ENCODE data around the gene SLC7A10.
"Not testable (repeated sequence)": the region's sequence is repeated elsewhere in the genome, so short reads cannot be mapped to it uniquely, and the experiment has no call there.

The SLC7A10 gene

DNA sequence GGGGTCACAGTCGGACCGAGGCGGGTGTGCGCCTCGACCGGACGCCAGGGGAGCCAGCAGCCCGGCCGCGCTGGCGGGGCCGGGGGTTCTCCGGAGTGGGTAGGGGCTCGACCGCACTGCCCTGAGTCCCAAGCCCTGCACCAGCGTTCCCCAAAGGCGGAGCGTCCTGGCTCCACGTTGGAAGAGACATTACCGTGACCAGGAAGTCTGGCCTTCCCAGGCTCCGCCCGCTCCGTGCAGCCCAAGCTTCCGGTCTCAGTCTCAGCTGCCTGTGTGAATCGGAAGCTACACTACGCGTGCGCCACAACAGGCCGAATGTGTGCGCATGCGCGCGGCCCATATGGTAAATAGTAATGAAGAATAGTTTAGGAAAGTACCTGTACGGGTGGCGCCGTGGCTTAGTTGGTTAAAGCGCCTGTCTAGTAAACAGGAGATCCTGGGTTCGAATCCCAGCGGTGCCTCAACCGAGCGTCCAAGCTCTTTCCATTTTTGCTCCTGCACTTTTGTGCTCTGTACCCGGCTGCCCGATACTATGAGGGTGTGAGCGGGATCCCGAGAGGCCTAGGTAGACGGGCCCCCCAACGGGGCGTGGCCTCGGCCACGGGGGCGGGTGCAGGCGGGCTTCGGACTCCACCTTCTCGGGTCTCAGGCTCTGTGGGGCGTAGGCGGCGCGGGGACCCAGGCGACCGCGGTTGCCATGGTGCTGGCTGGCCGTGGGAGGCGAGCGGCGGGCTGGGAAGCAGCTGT is 48.8 kb downstream of the SLC7A10 start:
- peak; percentile 98 for DNase-seq (ENCODE audit: low read depth in 2 of 2)

DNA sequence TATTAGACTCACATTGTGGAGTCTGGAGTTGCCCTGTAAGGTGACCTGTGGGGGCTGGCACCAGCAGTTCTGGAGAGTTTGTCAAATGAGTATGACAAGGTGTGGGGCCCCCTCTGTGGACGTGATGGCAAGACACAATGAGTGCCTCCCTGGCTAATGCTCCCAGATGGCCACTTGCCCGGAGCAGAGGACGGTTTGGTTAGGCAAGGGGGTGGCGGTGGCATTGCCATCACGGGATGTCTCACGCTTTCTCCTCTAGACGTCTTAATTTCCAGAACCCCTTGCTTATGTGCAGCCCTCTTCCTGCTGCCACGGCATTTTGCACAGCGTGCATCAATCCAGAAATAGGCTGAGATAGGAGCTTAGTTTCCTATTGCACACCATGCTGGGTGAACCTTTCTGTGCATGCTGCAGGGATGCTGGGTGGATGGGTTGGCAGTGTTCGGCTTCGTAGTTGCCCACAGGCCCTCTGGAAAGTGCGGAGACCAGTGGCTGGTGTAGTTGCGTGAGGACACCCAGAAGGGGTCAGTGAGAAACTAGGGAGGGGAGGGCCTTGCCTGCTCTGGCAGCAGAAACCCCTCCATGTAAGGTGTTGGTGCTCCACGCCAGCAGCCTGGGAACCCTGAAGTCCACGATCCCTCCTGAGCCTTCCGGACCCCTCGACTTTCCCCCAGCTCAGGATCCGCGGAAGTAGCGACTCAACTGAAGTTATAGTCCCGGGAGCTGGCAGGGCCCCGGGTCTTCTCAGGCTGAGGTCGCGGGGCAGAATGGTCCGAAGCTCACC is 49.6 kb downstream of the SLC7A10 start:
- DNase-seq (ENCODE audit: low read depth in 2 of 2), result no peak

DNA sequence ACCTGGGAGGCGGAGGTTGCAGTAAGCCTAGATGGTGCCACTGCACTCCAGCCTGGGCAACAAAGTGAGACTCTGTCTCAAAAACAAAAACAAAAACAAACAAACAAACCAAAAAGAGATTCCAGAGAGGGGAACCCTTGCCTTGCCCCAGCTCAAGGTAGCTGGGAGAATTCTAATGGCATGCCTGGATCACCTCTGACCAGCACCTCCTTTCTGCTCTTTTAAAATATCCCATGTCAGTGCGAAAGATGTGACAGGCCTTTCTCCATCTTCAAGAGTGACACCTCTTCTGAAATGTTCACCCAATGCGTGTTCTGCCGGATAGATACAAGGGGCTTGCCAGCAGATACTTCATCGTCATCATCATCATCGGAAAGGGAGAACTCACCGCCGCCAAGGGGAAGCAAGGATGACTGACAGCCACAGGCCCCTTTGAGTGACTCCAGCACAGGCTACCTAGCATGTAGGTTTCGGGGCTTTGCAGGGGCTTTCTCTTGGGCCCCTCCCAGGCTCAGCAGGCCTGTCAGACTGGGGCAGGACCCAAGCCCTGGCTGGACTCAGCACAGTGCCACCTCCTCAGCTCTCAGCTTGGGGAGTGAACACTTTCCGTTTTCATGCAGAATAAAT is 50.4 kb downstream of the SLC7A10 start:
- DNase-seq (ENCODE audit: low read depth in 2 of 2), result no peak

DNA sequence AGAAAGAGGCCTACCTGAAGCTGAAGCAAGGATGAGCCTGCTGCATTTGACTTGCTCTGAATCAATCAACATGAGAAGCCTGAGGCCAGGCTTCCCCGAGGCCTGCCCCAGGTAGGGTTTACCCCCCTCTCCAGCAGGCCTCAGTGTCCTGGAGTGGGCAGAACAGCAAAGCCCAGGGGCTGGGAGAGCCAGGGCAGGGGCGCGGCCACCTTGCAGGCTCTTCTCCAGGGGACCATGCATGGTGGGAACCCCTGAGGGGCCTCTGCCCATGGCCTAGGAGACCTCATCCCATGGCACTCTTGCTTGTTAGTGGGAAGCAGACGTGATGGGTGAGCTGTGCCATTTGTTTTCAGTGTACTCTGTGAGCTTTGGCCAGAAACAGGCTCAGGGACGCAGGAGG is 51.5 kb downstream of the SLC7A10 start:
- no peak for DNase-seq (ENCODE audit: low read depth in 2 of 2)

DNA sequence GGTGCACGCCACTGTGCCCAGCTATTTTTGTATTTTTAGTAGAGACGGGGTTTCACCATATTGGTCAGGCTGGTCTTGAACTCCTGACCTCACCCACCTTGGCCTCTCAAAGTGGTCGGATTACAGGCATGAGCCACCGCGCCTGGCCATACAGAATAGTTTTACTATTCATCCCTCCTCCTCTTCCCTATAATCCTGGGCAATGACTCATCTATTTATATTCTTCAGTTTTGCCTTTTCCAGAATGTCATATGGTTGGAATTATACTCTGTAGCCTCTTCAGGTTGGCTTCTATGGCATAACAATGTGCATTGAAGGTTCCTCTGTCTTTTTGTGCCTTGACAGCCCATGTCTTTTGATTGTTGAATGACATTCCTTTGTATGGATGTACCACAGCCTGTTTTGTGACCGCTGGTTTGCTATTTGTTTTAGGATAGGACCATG is 53.7 kb downstream of the SLC7A10 start:
- peak in 1 of 2 experiments; percentile 26 for DNase-seq (ENCODE audit: low read depth in 2 of 2)

DNA sequence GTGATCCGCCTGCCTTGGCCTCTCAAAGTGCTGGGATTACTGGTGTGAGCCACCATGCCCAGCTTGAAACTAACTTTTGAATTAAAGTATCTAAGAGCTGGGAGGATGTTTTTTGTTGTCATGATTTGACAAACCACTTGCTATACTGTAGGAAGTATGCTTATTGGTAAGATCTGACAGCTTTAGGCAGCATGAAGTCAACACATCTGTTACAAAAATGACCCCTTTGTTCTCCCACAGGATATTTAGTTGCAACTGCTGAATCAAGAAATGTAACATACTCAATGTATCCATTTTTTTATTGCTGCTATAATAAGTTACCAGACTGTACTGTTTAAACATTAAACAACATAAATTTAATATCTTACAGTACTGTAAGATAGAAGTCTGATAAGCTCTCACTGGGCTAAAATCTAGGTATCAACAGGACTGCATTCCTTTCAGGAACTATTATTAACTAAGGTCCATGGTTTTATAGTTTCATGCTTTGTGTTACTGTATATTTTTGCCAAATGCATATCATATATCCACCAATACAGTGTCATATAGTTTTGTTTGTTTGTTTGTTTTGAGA is 54.3 kb downstream of the SLC7A10 start:
- DNase-seq (ENCODE audit: low read depth in 2 of 2), result no peak

DNA sequence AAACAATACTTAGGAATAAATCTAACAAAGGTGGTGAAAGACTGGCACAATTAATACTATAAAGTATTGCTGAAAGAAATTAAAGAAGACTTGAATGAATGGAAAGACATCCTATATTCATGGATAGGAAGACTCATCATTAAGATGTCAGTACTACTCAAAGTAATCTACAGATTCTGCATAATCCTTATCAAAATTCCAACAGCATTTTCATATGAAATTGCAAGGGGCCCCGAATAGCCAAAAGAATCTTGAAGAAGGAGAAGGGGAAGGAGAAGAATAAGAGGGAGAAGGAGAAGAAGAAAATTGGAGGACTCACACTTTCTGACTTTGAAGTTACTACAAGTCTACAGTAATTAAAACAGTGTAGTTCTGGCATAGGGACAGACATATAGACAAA is 57.1 kb downstream of the SLC7A10 start:
- DNase-seq (ENCODE audit: low read depth in 2 of 2), result no peak

DNA sequence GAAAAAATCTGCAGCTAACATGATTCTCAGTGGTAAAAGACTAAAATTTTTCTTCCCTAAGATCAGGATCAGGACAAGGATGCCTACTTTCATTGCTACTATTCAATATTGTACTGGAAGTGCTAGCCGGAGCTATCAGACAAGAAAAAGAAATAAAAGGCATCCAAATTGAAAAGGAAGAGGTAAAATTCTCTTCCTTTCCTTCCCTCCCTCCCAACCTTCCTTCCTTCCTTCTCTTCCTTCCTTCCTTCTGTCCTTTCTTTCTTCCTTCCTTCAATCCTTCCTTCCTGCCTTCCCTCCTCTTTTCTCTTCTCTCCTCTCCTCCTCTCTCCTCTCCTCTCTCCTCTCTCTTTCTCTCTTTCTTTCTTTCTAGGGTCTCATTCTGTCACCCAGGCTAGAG is 58.2 kb downstream of the SLC7A10 start:
- no peak for DNase-seq (ENCODE audit: low read depth in 2 of 2)

DNA sequence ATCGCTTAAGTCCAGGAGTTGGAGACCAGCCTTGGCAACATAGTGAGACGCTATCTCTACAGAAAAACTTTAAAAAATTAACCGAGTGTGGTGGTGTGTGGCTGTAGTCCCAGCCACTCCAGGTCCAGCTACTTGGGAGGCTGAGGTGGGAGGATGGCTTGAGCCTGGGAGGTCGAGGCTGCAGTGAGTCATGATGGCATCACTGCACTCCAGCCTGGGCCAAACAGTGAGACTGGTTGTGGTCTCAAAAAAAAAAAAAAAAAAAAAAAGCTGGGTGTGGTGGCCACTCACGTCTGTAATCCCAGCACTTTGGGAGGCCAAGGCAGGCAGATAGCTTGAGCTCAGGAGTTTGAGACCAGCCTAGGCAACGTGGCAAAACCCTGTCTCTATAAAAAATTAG is 59.6 kb downstream of the SLC7A10 start:
- DNase-seq (ENCODE audit: low read depth in 2 of 2), result not testable (repeated sequence)

DNA sequence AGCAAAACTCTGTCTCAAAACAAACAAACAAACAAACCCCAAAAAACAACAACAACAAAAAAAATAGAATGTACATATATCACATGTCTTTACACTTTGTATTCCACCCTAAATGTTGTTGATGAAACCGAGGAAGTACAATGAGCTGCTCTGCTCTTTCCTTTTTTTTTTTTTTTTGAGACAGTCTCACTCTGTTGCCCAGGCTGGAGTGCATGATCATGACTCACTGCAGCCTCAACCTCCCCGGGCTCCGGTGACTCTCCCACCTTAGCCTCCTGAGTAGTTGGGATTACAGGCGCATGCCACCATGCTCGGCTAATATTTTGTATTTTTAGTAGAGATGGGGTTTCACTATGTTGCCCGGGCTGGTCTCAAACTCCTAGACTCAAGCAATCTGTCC is 62.2 kb downstream of the SLC7A10 start:
- DNase-seq (ENCODE audit: low read depth in 2 of 2), result no peak

DNA sequence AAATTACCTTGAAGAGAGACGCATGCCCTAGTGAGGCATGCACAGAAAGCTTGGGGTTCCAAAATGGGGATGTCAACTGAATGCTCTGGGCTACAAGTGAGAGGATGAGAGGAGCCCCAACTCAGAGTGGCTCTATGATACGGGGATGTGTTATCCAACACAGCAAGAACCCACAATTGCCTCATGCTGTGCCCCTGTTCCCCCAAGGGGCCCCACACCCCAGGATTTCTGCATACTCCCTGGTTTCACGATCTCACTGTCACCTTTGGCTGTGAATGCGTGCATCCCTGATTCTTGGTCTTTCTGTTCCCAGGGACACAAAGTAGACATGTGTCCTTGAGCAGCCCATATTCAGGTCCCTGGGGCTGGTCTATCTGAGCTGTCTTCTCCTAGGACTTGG is 64.4 kb downstream of the SLC7A10 start:
- DNase-seq (ENCODE audit: low read depth in 2 of 2), result no peak

DNA sequence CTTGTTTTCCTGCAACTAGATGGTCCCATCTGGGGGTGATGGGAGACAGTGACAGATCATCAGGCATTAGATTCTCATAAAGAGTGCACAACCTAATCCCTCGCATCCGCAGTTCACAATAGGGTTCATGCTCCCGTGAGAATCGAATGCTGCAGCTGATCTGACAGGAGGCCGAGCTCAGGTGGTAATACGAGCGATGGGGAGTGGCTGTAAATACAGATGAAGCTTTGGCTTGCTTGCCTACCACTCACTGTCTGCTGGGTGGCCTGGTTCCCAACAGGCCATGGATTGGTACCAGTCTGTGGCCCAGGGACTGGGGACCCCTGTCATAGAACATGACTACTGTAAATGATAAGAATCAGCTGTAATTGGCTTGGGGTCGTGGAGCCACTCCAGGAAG is 65.8 kb downstream of the SLC7A10 start:
- DNase-seq (ENCODE audit: low read depth in 2 of 2), result no peak

DNA sequence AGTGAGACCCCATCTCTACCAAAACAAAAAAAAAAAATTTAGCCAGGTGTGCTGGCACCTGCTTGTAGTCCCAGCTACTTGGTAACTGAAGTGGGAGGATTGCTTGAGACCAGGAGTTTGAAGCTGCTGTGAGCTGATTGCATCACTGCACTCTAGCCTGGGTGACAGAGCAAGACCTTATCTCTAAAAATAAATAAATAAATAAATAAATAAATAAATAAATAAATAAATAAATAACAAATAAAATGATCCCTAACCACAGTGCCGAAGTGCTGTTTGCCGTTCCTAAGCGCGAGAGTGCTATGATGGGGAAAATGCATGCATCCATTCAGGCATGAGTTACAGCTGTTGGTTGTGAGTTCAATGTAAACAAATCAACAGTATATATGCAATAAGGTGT is 66.5 kb downstream of the SLC7A10 start:
- DNase-seq (ENCODE audit: low read depth in 2 of 2), result no peak

Measured in fibroblast of skin of left biceps (primary cell).